Psoas muscle (tissue), 8 donors: ENCODE results near the gene CTIF. TPM values are rescaled to one million over a fixed set of nuclear protein-coding genes. Genes with fewer than 3 reads are reported as not detected.
A peak's percentile ranks its signal among the peaks of the same experiment; 100 is the strongest.

Experiments
- ATAC-seq, 4 donors: fragments of 200-7000 bp; cut with Tn5 transposase; one replicate each; pipeline ENCODE4 v1.9.1; 2020; ENCODE audit warnings: moderate library complexity in 3 of 4, mild to moderate bottlenecking in 2 of 4
- DNase-seq, 2 donors: peaks; one replicate each; pipeline ENCODE4 v3.0.0-alpha.2; 2020
- H3K27ac ChIP-seq: fragments of 200-600 bp; one replicate; pipeline ENCODE4 v1.8.0; 2022
- H3K27me3 ChIP-seq, 3 donors: fragments of 200-600 bp in 1 of 3; one replicate each; pipeline versions ENCODE4 v1.6.1 to v1.8.0; 2013 to 2022; ENCODE audit warnings: low read length in 2 of 3, mild to moderate bottlenecking in 2 of 3, moderate library complexity in 1 of 3; ENCODE audit not compliant: insufficient read depth in 3 of 3
- H3K36me3 ChIP-seq, 2 donors: fragments of 200-600 bp in 1 of 2; one replicate each; pipeline versions ENCODE4 v1.6.1 to v1.8.0; 2013 to 2022; ENCODE audit warnings: low read depth in 1 of 2, mild to moderate bottlenecking in 1 of 2, moderate library complexity in 1 of 2; ENCODE audit not compliant: insufficient read depth in 1 of 2
- H3K4me1 ChIP-seq: fragments of 200-600 bp; one replicate; pipeline ENCODE4 v1.8.0; 2022
- H3K4me3 ChIP-seq: fragments of 200-600 bp; one replicate; pipeline ENCODE4 v1.8.0; 2022; ENCODE audit warnings: mild to moderate bottlenecking
- H3K9me3 ChIP-seq: fragments of 200-600 bp; one replicate; pipeline ENCODE4 v1.8.0; 2022
- WGBS, 3 donors: extraction: QIAGEN DNeasy Blood & Tissue Kit; methylation state at CpG; one replicate each; pipeline versions ENCODE4 v1.1.6 to v1.1.7; 2013; 5-methylcytosine and 5-hydroxymethylcytosine counted together
- intact Hi-C, 2 donors: fragments of 100-400 bp; cut with DNase I; formaldehyde crosslinking; loops; one replicate each; pipeline versions ENCODE4 v1.11.0 to v1.14.2; 2022
- polyA plus RNA-seq, 3 donors: library from polyadenylated mRNA; stranded (reverse); fragments of 200-250 nt; gene quantifications; one replicate each; pipeline ENCODE4 v1.2.3, GENCODE V29; 2013
- total RNA-seq, 4 donors: library from RNA; stranded (reverse); fragmentation: NEBNext Ultra II Directional in 2 of 4; extraction: Animal tissue kit (Norgen Biotek cat#: 25700) in 2 of 4; gene quantifications; one replicate each; pipeline versions ENCODE4 v1.2.1 to v1.2.4, GENCODE V29; 2021 to 2023
- TF ChIP-seq, protein P1 (sequence below): fragments of 200-600 bp; IDR thresholded peaks from one replicate; pipeline ENCODE4 v1.8.0; 2022; ENCODE audit warnings: antibody characterized with exemption
- donor health status: healthy with polysubstance abuse.
- donor health status: DM: no; HTN: no; CAD: no; lungs with moderate emphysema.
- donor health status: Bipolar disorder and iron deficiency.
- donor health status: healthy.
- donor health status: DM: yes; HTN: yes; CAD: no.
- donor health status: DM: no; HTN: no; CAD: no.
- donor health status: DM: no; HTN: no; CAD: no.
- donor health status: DM: yes; HTN: yes; CAD: no.

Gene CTIF
- total and polyA plus RNA-seq, 7 donors, result 11.3 to 40.5 (median 26.9) TPM

DNA sequence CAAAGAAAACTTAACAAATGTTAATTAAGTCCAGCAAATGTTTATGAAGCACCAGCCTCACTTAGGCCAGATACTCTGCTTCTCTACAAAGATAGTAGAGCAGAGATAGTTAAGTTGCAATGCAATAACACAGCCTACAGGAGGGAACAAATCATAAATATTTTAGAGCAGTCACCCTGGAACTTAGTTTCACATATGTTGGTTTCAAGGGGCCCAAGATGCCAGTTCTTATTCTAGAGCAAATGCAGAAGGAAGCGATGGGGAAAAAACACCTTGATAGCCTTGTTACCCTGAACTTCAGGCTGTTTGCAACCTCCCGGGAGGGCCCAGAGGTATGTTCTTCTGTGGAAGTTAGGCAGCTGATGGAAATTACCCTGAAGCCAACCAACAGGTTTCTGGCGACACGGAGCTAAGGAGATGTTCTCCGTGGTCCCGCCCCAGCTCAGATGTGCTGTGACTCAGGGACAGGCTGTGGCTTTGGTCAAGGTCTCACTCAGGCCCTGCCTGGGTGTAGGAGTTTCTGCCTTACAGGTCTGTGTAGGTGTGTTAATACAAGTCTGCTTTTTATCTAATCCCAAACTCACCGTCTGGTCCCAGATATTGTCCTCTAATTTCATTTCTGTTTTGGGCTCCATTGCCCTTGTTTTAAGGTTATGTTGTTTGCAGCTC lies 3.8 kb downstream of the CTIF start:
- no peaks in the 10 kb centered on the region for H3K36me3 ChIP-seq
- intact Hi-C loops, result loop anchor here (5.0 kb wide), 3 partner anchors 45 to 120 kb away; no protein-coding TSS in a partner anchor
- H3K27ac ChIP-seq, result no peak overlapping the region
- peaks cover 60% of the 10 kb centered on the region for H3K4me1 ChIP-seq
- 87 to 94% (median 87%) methylated on average over 7 of the region's 7 CpGs for WGBS, 3 donors
- ATAC-seq (no peak), DNase-seq (no peak)
- TF ChIP-seq, protein P1, sequence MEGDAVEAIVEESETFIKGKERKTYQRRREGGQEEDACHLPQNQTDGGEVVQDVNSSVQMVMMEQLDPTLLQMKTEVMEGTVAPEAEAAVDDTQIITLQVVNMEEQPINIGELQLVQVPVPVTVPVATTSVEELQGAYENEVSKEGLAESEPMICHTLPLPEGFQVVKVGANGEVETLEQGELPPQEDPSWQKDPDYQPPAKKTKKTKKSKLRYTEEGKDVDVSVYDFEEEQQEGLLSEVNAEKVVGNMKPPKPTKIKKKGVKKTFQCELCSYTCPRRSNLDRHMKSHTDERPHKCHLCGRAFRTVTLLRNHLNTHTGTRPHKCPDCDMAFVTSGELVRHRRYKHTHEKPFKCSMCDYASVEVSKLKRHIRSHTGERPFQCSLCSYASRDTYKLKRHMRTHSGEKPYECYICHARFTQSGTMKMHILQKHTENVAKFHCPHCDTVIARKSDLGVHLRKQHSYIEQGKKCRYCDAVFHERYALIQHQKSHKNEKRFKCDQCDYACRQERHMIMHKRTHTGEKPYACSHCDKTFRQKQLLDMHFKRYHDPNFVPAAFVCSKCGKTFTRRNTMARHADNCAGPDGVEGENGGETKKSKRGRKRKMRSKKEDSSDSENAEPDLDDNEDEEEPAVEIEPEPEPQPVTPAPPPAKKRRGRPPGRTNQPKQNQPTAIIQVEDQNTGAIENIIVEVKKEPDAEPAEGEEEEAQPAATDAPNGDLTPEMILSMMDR, result no peak
- no peak overlapping the region for H3K4me3 ChIP-seq
- no peaks in the 10 kb centered on the region for H3K9me3 ChIP-seq
- no peaks in the 10 kb centered on the region for H3K27me3 ChIP-seq

DNA sequence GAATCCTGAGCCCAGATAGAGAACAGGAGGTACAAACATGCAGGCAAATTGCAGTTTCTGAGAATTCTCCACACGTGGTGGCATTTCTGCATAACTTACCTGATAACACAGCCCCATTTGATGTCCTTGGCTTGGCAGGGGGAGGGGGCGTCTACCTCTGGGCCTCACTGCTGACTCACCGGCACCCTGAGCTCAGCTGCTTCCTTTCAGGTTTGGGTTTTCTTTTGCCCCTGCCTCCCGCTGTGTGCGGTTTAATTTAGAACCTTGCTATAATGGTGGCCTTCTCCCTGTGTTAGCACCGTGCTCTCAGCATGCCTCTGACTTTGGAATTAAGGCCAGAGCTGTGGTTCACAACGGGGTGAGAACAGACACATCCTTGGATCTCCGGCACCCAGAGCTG lies 4.4 kb downstream of the CTIF start:
- Histone ChIP-seq H3K9me3 (no peaks in the 10 kb centered on the region), H3K4me3 (no peak overlapping the region), H3K36me3 (no peaks in the 10 kb centered on the region), H3K27me3 (no peaks in the 10 kb centered on the region), H3K27ac (no peak overlapping the region), H3K4me1 (peaks cover 66% of the 10 kb centered on the region)
- TF ChIP-seq, protein P1, result no peak
- DNase-seq, result no peak
- WGBS, 3 donors, result 84 to 88% (median 86%) methylated on average over 8 of the region's 8 CpGs
- intact Hi-C loops, result loop anchor here (5.0 kb wide), 3 partner anchors 44 to 119 kb away; no protein-coding TSS in a partner anchor
- ATAC-seq, result no peak

DNA sequence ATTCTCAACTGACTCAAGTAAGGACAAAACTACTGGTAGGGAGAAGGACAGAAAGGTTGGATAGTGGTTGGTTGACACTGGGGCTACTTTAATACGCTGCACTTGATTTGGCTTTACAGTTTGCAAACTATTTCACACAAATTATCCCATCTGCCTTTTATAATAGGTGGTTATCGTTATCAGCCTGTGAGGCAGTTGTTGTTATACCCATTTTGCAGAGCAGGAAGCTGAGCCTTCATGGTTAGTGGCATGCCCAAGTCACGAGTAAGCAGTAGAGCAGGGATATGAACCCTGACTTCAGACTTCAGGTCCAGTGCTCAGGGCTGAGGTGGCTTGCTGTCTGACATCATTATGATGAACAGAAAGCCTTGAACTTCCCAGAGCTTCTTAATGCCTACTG lies 5.3 kb downstream of the CTIF start:
- 97 to 100% (median 99%) methylated on average over 3 of the region's 3 CpGs for WGBS, 3 donors
- TF ChIP-seq, protein P1, result no peak
- DNase-seq, result no peak
- peak overlapping the region; percentile 73 for H3K27ac ChIP-seq
- intact Hi-C loops, result loop anchor here (5.0 kb wide), 3 partner anchors 43 to 118 kb away; no protein-coding TSS in a partner anchor
- no peak for ATAC-seq
- no peaks in the 10 kb centered on the region for H3K9me3 ChIP-seq
- H3K27me3 ChIP-seq, result no peaks in the 10 kb centered on the region
- H3K4me3 ChIP-seq, result no peak overlapping the region
- peaks cover 75% of the 10 kb centered on the region for H3K4me1 ChIP-seq
- H3K36me3 ChIP-seq, result no peaks in the 10 kb centered on the region

DNA sequence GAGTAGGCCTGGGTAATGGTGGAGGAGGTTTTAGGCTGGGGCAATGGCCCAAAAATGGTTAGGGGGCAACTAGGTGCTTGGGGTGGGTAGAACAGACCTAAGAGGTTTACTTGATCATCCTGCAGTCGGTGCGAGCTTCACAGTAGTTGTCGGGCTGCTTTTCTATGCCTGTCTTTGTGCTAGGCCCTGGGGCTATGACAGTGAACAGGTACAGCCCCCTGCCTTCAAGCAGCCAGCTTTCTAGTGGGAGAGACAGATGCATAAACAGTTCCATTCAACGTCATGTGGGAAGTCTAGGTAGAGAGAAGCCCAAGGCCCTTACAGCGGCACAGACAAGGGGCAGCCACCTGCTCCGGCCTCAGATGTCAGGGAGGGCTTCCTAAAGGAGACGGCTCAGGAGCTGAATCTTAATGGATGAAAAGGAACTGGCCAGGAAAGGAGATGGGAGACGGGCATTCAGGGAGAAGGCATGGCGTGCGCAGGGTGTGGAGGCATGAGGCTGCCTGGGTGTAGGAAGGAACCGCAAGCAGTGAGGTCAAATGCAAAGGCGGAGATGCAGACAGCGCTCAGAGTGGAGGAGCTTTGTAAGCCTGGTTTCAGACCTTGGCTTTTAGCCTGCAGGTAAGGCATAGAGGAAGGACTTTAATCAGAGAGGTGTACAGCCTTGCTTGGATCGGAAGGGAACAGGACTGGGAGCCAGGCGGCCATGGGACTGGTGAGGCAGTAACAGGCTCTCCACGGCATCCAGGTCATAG lies 6.0 kb downstream of the CTIF start:
- DNase-seq (no peak), ATAC-seq (no peak)
- intact Hi-C loops, result loop anchor here (5.0 kb wide), 4 partner anchors 37 to 117 kb away; no protein-coding TSS in a partner anchor
- Histone ChIP-seq H3K9me3 (no peaks in the 10 kb centered on the region), H3K4me3 (no peak overlapping the region), H3K36me3 (no peaks in the 10 kb centered on the region), H3K4me1 (peaks cover 80% of the 10 kb centered on the region), H3K27me3 (no peaks in the 10 kb centered on the region), H3K27ac (peak overlapping the region; percentile 73)
- TF ChIP-seq, protein P1, result no peak
- WGBS, 3 donors, result 92 to 96% (median 96%) methylated on average over 16 of the region's 16 CpGs
